Activated B cell treated with CpG ODN at 0.5 μM for 24 hours (primary cell): Measurements from ENCODE around the gene SDK2. TPM values are rescaled to one million over a fixed set of nuclear protein-coding genes. Genes with fewer than 3 reads are reported as not detected.

Experiments
- ATAC-seq: fragments of 200-7000 bp; cut with Tn5 transposase; one replicate; pipeline ENCODE4 v1.10.0; 2021; ENCODE audit warnings: low read depth, mild to moderate bottlenecking, moderate library complexity
- CTCF ChIA-PET: fragments of 350-600 bp; sonication (Branson Sonifier 250); formaldehyde crosslinking; loops from one replicate; lab custom pipeline; 2021; ENCODE audit warnings: antibody characterized with exemption; lab: Charles Lee
- POLR2A ChIA-PET: fragments of 350-600 bp; sonication (Branson Sonifier 250); formaldehyde crosslinking; loops from one replicate; lab custom pipeline; 2021; ENCODE audit warnings: antibody characterized with exemption; lab: Charles Lee
- DNase-seq: peaks from one replicate; pipeline ENCODE4 v3.0.0; 2022
- H3K27ac Mint-ChIP-seq: one replicate; pipeline ENCODE4 v1.8.0; 2020; ENCODE audit warnings: mixed read lengths
- H3K27me3 Mint-ChIP-seq: one replicate; pipeline ENCODE4 v1.8.0; 2021; ENCODE audit warnings: mixed read lengths
- H3K36me3 Mint-ChIP-seq: one replicate; pipeline ENCODE4 v1.8.0; 2021; ENCODE audit warnings: low read depth, mixed read lengths
- H3K4me1 Mint-ChIP-seq: one replicate; pipeline ENCODE4 v1.8.0; 2021; ENCODE audit warnings: mixed read lengths
- H3K4me3 Mint-ChIP-seq: one replicate; pipeline ENCODE4 v1.8.0; 2020; ENCODE audit warnings: mild to moderate bottlenecking, mixed read lengths
- H3K9me3 Mint-ChIP-seq: one replicate; pipeline ENCODE4 v1.8.0; 2020; ENCODE audit warnings: mixed read lengths
- intact Hi-C: fragments of 100-400 bp; cut with micrococcal nuclease; formaldehyde crosslinking; loops from one replicate; pipeline ENCODE4 v1.15.1; 2024
- total RNA-seq: library from RNA; stranded (reverse); gene quantifications from 2 replicates; pipeline ENCODE4 v1.2.3, GENCODE V29; 2022
- TF ChIP-seq, protein P1 (sequence below): fragments of 200-600 bp; IDR thresholded peaks from one replicate; pipeline ENCODE4 v1.8.0; 2022; ENCODE audit warnings: antibody characterized with exemption, mild to moderate bottlenecking

SDK2 gene
- total RNA-seq, 1 donor from 2014 or later = 2.5 TPM

- Mint-ChIP-seq H3K4me3 (no peak overlapping the region), H3K27ac (no peak overlapping the region), H3K36me3 (peaks cover 2% of the 10 kb centered on the region), H3K4me1 (no peaks in the 10 kb centered on the region), H3K27me3 (no peaks in the 10 kb centered on the region), H3K9me3 (no peaks in the 10 kb centered on the region)
- no peak for ATAC-seq
- CTCF ChIA-PET = no interaction called here
- no peak for DNase-seq
- intact Hi-C loops = no loop called here
- TF ChIP-seq, protein P1, sequence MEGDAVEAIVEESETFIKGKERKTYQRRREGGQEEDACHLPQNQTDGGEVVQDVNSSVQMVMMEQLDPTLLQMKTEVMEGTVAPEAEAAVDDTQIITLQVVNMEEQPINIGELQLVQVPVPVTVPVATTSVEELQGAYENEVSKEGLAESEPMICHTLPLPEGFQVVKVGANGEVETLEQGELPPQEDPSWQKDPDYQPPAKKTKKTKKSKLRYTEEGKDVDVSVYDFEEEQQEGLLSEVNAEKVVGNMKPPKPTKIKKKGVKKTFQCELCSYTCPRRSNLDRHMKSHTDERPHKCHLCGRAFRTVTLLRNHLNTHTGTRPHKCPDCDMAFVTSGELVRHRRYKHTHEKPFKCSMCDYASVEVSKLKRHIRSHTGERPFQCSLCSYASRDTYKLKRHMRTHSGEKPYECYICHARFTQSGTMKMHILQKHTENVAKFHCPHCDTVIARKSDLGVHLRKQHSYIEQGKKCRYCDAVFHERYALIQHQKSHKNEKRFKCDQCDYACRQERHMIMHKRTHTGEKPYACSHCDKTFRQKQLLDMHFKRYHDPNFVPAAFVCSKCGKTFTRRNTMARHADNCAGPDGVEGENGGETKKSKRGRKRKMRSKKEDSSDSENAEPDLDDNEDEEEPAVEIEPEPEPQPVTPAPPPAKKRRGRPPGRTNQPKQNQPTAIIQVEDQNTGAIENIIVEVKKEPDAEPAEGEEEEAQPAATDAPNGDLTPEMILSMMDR = no peak
- POLR2A ChIA-PET = no interaction called here
Measured at GRCh38 chr17:73539166-73539565, 105.1 kb downstream of the SDK2 start.

DNA sequence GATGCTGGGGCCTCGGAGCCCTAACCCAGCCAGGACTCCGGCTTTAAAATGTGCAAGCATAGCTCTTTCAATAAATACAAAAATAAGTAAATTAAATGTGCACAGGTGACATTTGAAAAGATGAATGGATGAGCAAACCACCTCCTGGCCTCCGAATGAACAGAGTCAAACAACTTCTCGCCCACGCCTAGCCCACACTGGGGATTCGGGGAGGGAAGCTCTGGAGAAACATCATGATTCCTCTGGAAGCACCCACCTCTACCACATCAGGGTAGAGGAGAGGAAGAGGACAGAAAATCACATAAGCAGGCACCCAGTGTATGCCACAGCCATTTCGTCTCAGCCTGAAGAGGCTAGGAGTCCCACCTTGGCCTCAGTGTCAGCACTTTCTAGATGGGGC lies 105.8 kb downstream of the SDK2 start:
- DNase-seq (no peak), ATAC-seq (no peak)
- Mint-ChIP-seq H3K27ac (no peak overlapping the region), H3K4me1 (no peaks in the 10 kb centered on the region), H3K4me3 (no peak overlapping the region), H3K27me3 (no peaks in the 10 kb centered on the region), H3K36me3 (peaks cover 2% of the 10 kb centered on the region), H3K9me3 (no peaks in the 10 kb centered on the region)
- TF ChIP-seq, protein P1 = no peak
- ChIA-PET CTCF (no interaction called here), POLR2A (no interaction called here)
- intact Hi-C loops = no loop called here

DNA sequence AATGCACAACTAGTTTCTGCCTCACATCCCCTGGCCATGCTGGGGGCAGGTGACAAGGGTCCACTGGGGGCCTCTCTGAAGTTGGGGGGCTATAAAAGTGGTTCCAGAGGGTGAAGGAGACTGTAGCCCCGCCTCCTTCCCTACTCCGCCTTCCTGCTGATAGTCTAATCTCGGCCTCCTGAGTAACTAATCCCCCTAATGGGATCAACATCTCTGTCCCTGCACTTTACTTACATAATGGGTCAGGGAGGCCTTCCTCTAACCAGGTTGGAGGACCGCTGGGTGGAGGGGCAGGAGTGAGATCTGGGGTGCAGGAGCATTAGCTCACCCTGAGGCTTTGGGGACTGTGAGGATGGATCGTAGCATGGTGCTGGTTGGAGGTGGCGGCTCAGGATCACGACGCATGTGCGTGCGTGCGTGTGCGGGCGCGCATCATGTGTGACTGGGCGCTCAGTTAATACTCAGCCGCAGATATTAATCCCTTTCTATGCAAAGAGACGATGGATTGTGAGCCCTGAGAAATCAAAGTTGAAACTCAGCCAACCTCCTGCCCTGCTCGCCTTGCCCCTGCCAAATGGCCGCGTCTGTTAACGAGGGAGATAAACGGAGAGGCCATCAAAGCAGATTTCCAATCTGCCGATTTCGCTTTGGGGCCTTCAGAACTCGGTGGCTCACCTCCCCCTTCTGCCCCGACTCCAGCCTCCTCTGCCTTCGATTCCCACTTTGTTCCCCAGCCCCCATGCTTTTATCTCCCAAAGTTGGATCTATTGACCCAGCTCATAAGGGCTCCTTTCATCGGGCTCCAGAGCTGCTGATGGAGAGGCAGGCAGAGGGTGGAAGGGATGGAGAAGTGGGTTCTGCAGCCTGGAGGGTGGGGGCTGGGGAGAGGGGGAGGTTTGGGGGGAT lies 107.3 kb downstream of the SDK2 start:
- Mint-ChIP-seq H3K9me3 (no peaks in the 10 kb centered on the region), H3K27me3 (no peaks in the 10 kb centered on the region), H3K4me1 (no peaks in the 10 kb centered on the region), H3K27ac (no peak overlapping the region), H3K4me3 (no peak overlapping the region), H3K36me3 (peaks cover 2% of the 10 kb centered on the region)
- ATAC-seq = no peak
- intact Hi-C loops = no loop called here
- TF ChIP-seq, protein P1 = no peak
- no peak for DNase-seq
- POLR2A ChIA-PET = no interaction called here
- CTCF ChIA-PET = no interaction called here

GRCh38 chr17:73535746-73536145 lies 108.5 kb downstream of the SDK2 start:
- Mint-ChIP-seq H3K27me3 (no peaks in the 10 kb centered on the region), H3K4me1 (no peaks in the 10 kb centered on the region), H3K27ac (no peak overlapping the region), H3K4me3 (no peak overlapping the region), H3K36me3 (no peaks in the 10 kb centered on the region), H3K9me3 (no peaks in the 10 kb centered on the region)
- TF ChIP-seq, protein P1 = no peak
- POLR2A ChIA-PET = no interaction called here
- CTCF ChIA-PET = no interaction called here
- ATAC-seq (no peak), DNase-seq (no peak)
- intact Hi-C loops = no loop called here

DNA sequence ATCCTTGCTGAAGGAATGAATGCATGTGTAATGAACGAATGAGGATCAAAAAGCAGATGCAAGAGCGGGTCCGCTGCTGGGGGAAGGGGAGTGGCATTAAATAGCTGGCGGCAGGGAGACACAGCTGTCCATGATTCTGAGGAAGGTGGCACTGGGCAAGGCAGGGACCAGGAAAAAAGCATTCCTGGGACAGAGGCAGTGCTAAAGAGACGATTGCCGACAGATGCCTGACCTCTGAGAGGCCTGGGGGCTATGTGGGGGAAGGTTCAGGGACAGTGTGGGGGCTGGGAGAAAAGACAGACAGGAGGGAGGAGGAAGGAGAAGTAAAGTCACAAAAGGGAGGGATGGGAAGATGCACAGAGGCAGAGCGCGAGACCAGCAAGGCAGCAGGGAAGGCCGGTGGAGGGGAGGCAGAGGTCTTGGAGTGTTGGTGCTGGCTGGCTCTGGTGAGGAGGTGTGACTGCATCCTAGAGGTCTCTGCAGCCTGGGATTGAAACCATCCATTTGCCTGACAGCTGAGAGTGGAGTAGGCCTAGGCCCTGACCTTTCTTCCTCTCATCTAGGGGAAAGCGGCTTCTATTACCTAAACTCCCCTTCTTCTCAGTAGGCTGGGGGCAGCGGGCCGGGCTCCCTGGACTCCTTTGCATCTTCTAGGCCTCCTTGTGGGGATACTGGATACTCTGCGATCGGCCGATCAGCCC lies 109.9 kb downstream of the SDK2 start:
- TF ChIP-seq, protein P1 = no peak
- intact Hi-C loops = no loop called here
- no peak for ATAC-seq

More for the DNA sequence above, 109.9 kb downstream of the SDK2 start:
- H3K27ac Mint-ChIP-seq = no peak overlapping the region
- no peak for DNase-seq
- ChIA-PET POLR2A (no interaction called here), CTCF (no interaction called here)
- H3K27me3 Mint-ChIP-seq = no peaks in the 10 kb centered on the region
- no peak overlapping the region for H3K4me3 Mint-ChIP-seq
- no peaks in the 10 kb centered on the region for H3K4me1 Mint-ChIP-seq
- no peaks in the 10 kb centered on the region for H3K9me3 Mint-ChIP-seq
- no peaks in the 10 kb centered on the region for H3K36me3 Mint-ChIP-seq
